HG03280 (cell line): ENCODE results near the gene TMEM184B.

Source experiments
- ATAC-seq: cut with Tn5 transposase; IDR thresholded peaks from one replicate; pipeline ENCODE4 v1.9.1; 2021; ENCODE audit warnings: mild to moderate bottlenecking, moderate library complexity; ENCODE audit not compliant: unreplicated experiment

The TMEM184B gene

GRCh38 chr22:38207898-38208432 lies 64.8 kb downstream of the TMEM184B start:
- no peak for ATAC-seq

GRCh38 chr22:38205261-38206128 lies 67.3 kb downstream of the TMEM184B start:
- no peak for ATAC-seq

- no peak for ATAC-seq
Observed at GRCh38 chr22:38204784-38205183, 68.0 kb downstream of the TMEM184B start.

- no peak for ATAC-seq
Observed at GRCh38 chr22:38203855-38204514, 68.8 kb downstream of the TMEM184B start.

- no peak for ATAC-seq
Observed at GRCh38 chr22:38203090-38203810, 69.6 kb downstream of the TMEM184B start.

GRCh38 chr22:38202437-38203089 lies 70.2 kb downstream of the TMEM184B start:
- peak; percentile 21 for ATAC-seq

- ATAC-seq, result peak; percentile 53
Observed at GRCh38 chr22:38201711-38202436, 70.9 kb downstream of the TMEM184B start, which contains the start of gene MAFF. Gene MAFF, plus strand, starts transcription at chr22:38201994. Its CDS starts 11,860 bp downstream, at chr22:38213854.

GRCh38 chr22:38201371-38201710 lies 71.5 kb downstream of the TMEM184B start:
- no peak for ATAC-seq

- no peak for ATAC-seq
Observed at GRCh38 chr22:38199826-38200559, 72.8 kb downstream of the TMEM184B start.

GRCh38 chr22:38196791-38197419 lies 75.9 kb downstream of the TMEM184B start:
- no peak for ATAC-seq

GRCh38 chr22:38193580-38193979 lies 79.2 kb downstream of the TMEM184B start:
- ATAC-seq, result no peak

- ATAC-seq, result no peak
Observed at GRCh38 chr22:38192475-38192863, 80.3 kb downstream of the TMEM184B start.

GRCh38 chr22:38191731-38192474 lies 80.9 kb downstream of the TMEM184B start:
- no peak for ATAC-seq

- ATAC-seq, result no peak
Observed at GRCh38 chr22:38191055-38191454, 81.8 kb downstream of the TMEM184B start.

GRCh38 chr22:38190581-38190980 lies 82.2 kb downstream of the TMEM184B start:
- ATAC-seq, result no peak

GRCh38 chr22:38189104-38189503 lies 83.7 kb downstream of the TMEM184B start:
- no peak for ATAC-seq

- ATAC-seq, result no peak
Observed at GRCh38 chr22:38187413-38188212, 85.2 kb downstream of the TMEM184B start.
